Measurements from ENCODE around the gene FOXI2. TPM values are rescaled to one million over a fixed set of nuclear protein-coding genes. Genes with fewer than 3 reads are reported as not detected.

The FOXI2 gene
- total RNA-seq, 3 donors from 2014 or later, result not detected

GRCh38 chr10:127774766-127775559, 38.0 kb downstream of the FOXI2 start:
- no peaks in the 10 kb centered on the region for H3K4me1 Mint-ChIP-seq (ENCODE audit: low read depth)
- no peak for ATAC-seq
- no peaks in the 10 kb centered on the region for H3K9me3 Mint-ChIP-seq
- no peak overlapping the region for H3K4me3 Mint-ChIP-seq
- no peak for DNase-seq
- no peaks in the 10 kb centered on the region for H3K27me3 Mint-ChIP-seq (ENCODE audit: low read depth)
- no peaks in the 10 kb centered on the region for H3K36me3 Mint-ChIP-seq (ENCODE audit: insufficient read depth)

GRCh38 chr10:127776816-127777215, 39.8 kb downstream of the FOXI2 start:
- Mint-ChIP-seq H3K36me3 (ENCODE audit: insufficient read depth) (no peaks in the 10 kb centered on the region), H3K9me3 (no peaks in the 10 kb centered on the region), H3K4me1 (ENCODE audit: low read depth) (no peaks in the 10 kb centered on the region), H3K4me3 (no peak overlapping the region), H3K27me3 (ENCODE audit: low read depth) (peaks cover 2% of the 10 kb centered on the region)
- ATAC-seq (no peak), DNase-seq (no peak)

- Mint-ChIP-seq H3K9me3 (no peaks in the 10 kb centered on the region), H3K27me3 (ENCODE audit: low read depth) (peaks cover 11% of the 10 kb centered on the region), H3K4me3 (no peak overlapping the region), H3K4me1 (ENCODE audit: low read depth) (no peaks in the 10 kb centered on the region), H3K36me3 (ENCODE audit: insufficient read depth) (no peaks in the 10 kb centered on the region)
- DNase-seq (no peak), ATAC-seq (no peak)
Observed at GRCh38 chr10:127781412-127781811, 44.4 kb downstream of the FOXI2 start.

- ATAC-seq (no peak), DNase-seq (no peak)
- H3K4me3 Mint-ChIP-seq, result no peak overlapping the region
- H3K36me3 Mint-ChIP-seq (ENCODE audit: insufficient read depth), result no peaks in the 10 kb centered on the region
- peaks cover 14% of the 10 kb centered on the region for H3K27me3 Mint-ChIP-seq (ENCODE audit: low read depth)
- H3K4me1 Mint-ChIP-seq (ENCODE audit: low read depth), result no peaks in the 10 kb centered on the region
- peaks cover 5% of the 10 kb centered on the region for H3K9me3 Mint-ChIP-seq
Observed at GRCh38 chr10:127787873-127788272, 50.9 kb downstream of the FOXI2 start.

- Mint-ChIP-seq H3K36me3 (ENCODE audit: insufficient read depth) (no peaks in the 10 kb centered on the region), H3K9me3 (peaks cover 5% of the 10 kb centered on the region), H3K4me3 (no peak overlapping the region), H3K4me1 (ENCODE audit: low read depth) (no peaks in the 10 kb centered on the region), H3K27me3 (ENCODE audit: low read depth) (peaks cover 10% of the 10 kb centered on the region)
- ATAC-seq (no peak), DNase-seq (no peak)
Observed at GRCh38 chr10:127790066-127790624, 53.2 kb downstream of the FOXI2 start.

Other genes with a start within 250 kb of the FOXI2 start
- not detected for gene NPS, start 187.9 kb upstream of the FOXI2 start, total RNA-seq
- gene CLRN3, start 155.8 kb downstream of the FOXI2 start, total RNA-seq, result not detected
- gene PTPRE, start 169.9 kb downstream of the FOXI2 start, total RNA-seq, result 10 to 100 TPM; 35.8 to 49.1 (median 46.1) TPM